ENCODE data around the gene GDPD3.
A peak's percentile ranks its signal among the peaks of the same experiment; 100 is the strongest.

Gene GDPD3

GRCh38 chr16:30069611-30070462, 43.5 kb downstream of the GDPD3 start:
- Histone ChIP-seq H3K4me3 (ENCODE audit: low read length) (peak overlapping the region; percentile 99), H3K36me3 (ENCODE audit: control insufficient read depth, insufficient read depth, low read length, severe bottlenecking) (peaks cover 72% of the 10 kb centered on the region)
- no peak for DNase-seq (ENCODE audit: low read depth)

GRCh38 chr16:30068750-30069610, 44.4 kb downstream of the GDPD3 start:
- Histone ChIP-seq H3K36me3 (ENCODE audit: control insufficient read depth, insufficient read depth, low read length, severe bottlenecking) (peaks cover 72% of the 10 kb centered on the region), H3K4me3 (ENCODE audit: low read length) (peak overlapping the region; percentile 99), H3K4me1 (ENCODE audit: control insufficient read depth, insufficient read depth, low read length) (peaks cover 43% of the 10 kb centered on the region), H3K9me3 (ENCODE audit: control insufficient read depth, low read length) (no peaks in the 10 kb centered on the region), H3K9ac (ENCODE audit: low read length) (peak overlapping the region; percentile 100), H3K27me3 (replicated peaks; ENCODE audit: control insufficient read depth, insufficient read depth, low read length) (no peaks in the 10 kb centered on the region)
- peak; percentile 58 for DNase-seq (ENCODE audit: low read depth)

More at GRCh38 chr16:30069611-30070462, 43.5 kb downstream of the GDPD3 start:
- H3K9me3 ChIP-seq (ENCODE audit: control insufficient read depth, low read length): no peaks in the 10 kb centered on the region
- no peaks in the 10 kb centered on the region for H3K27me3 ChIP-seq (replicated peaks; ENCODE audit: control insufficient read depth, insufficient read depth, low read length)
- peaks cover 44% of the 10 kb centered on the region for H3K4me1 ChIP-seq (ENCODE audit: control insufficient read depth, insufficient read depth, low read length)
- peak overlapping the region; percentile 100 for H3K9ac ChIP-seq (ENCODE audit: low read length)

- peak overlapping the region; percentile 99 for H3K4me3 ChIP-seq (ENCODE audit: low read length)
- peaks cover 72% of the 10 kb centered on the region for H3K36me3 ChIP-seq (ENCODE audit: control insufficient read depth, insufficient read depth, low read length, severe bottlenecking)
These were observed 45.0 kb downstream of the GDPD3 start for GRCh38 chr16:30068333-30068732.

GRCh38 chr16:30067584-30067916, 45.8 kb downstream of the GDPD3 start:
- Histone ChIP-seq H3K9ac (ENCODE audit: low read length) (peak overlapping the region; percentile 100), H3K36me3 (ENCODE audit: control insufficient read depth, insufficient read depth, low read length, severe bottlenecking) (peaks cover 64% of the 10 kb centered on the region), H3K27me3 (replicated peaks; ENCODE audit: control insufficient read depth, insufficient read depth, low read length) (no peaks in the 10 kb centered on the region), H3K9me3 (ENCODE audit: control insufficient read depth, low read length) (no peaks in the 10 kb centered on the region), H3K4me1 (ENCODE audit: control insufficient read depth, insufficient read depth, low read length) (peaks cover 54% of the 10 kb centered on the region), H3K4me3 (ENCODE audit: low read length) (peak overlapping the region; percentile 99)
- no peak for DNase-seq (ENCODE audit: low read depth)

More at GRCh38 chr16:30068333-30068732, 45.0 kb downstream of the GDPD3 start:
- no peak for DNase-seq (ENCODE audit: low read depth)
- Histone ChIP-seq H3K4me1 (ENCODE audit: control insufficient read depth, insufficient read depth, low read length) (peaks cover 50% of the 10 kb centered on the region), H3K9ac (ENCODE audit: low read length) (peak overlapping the region; percentile 100), H3K9me3 (ENCODE audit: control insufficient read depth, low read length) (no peaks in the 10 kb centered on the region), H3K27me3 (replicated peaks; ENCODE audit: control insufficient read depth, insufficient read depth, low read length) (no peaks in the 10 kb centered on the region)

- Histone ChIP-seq H3K36me3 (ENCODE audit: control insufficient read depth, insufficient read depth, low read length, severe bottlenecking) (peaks cover 59% of the 10 kb centered on the region), H3K4me3 (ENCODE audit: low read length) (peak overlapping the region; percentile 99), H3K27me3 (replicated peaks; ENCODE audit: control insufficient read depth, insufficient read depth, low read length) (no peaks in the 10 kb centered on the region), H3K4me1 (ENCODE audit: control insufficient read depth, insufficient read depth, low read length) (peaks cover 54% of the 10 kb centered on the region), H3K9me3 (ENCODE audit: control insufficient read depth, low read length) (no peaks in the 10 kb centered on the region), H3K9ac (ENCODE audit: low read length) (peak overlapping the region; percentile 100)
- no peak for DNase-seq (ENCODE audit: low read depth)
These were observed 46.4 kb downstream of the GDPD3 start for GRCh38 chr16:30066761-30067583.

GRCh38 chr16:30065943-30066760, 47.2 kb downstream of the GDPD3 start:
- Histone ChIP-seq H3K4me1 (ENCODE audit: control insufficient read depth, insufficient read depth, low read length) (peaks cover 55% of the 10 kb centered on the region), H3K9ac (ENCODE audit: low read length) (peak overlapping the region; percentile 100), H3K36me3 (ENCODE audit: control insufficient read depth, insufficient read depth, low read length, severe bottlenecking) (peaks cover 50% of the 10 kb centered on the region), H3K27me3 (replicated peaks; ENCODE audit: control insufficient read depth, insufficient read depth, low read length) (no peaks in the 10 kb centered on the region), H3K4me3 (ENCODE audit: low read length) (peak overlapping the region; percentile 99), H3K9me3 (ENCODE audit: control insufficient read depth, low read length) (no peaks in the 10 kb centered on the region)
- DNase-seq (ENCODE audit: low read depth): peak; percentile 81

GRCh38 chr16:30065102-30065942, 48.0 kb downstream of the GDPD3 start, which contains the start of gene ALDOA:
Gene ALDOA (plus strand): TSS chr16:30065760. CDS start chr16:30066898, 1,138 bp downstream.
- Histone ChIP-seq H3K9ac (ENCODE audit: low read length) (peak within 1 kb of the TSS; percentile 100), H3K4me1 (ENCODE audit: control insufficient read depth, insufficient read depth, low read length) (peaks cover 55% of the 10 kb centered on the region), H3K36me3 (ENCODE audit: control insufficient read depth, insufficient read depth, low read length, severe bottlenecking) (peaks cover 42% of the 10 kb centered on the region)

GRCh38 chr16:30064729-30065101, 48.6 kb downstream of the GDPD3 start:
- Histone ChIP-seq H3K27me3 (replicated peaks; ENCODE audit: control insufficient read depth, insufficient read depth, low read length) (no peaks in the 10 kb centered on the region), H3K9me3 (ENCODE audit: control insufficient read depth, low read length) (no peaks in the 10 kb centered on the region), H3K36me3 (ENCODE audit: control insufficient read depth, insufficient read depth, low read length, severe bottlenecking) (peaks cover 36% of the 10 kb centered on the region), H3K4me3 (ENCODE audit: low read length) (peak overlapping the region; percentile 89), H3K4me1 (ENCODE audit: control insufficient read depth, insufficient read depth, low read length) (peaks cover 54% of the 10 kb centered on the region), H3K9ac (ENCODE audit: low read length) (peak overlapping the region; percentile 100)
- no peak for DNase-seq (ENCODE audit: low read depth)

More at GRCh38 chr16:30065102-30065942, 48.0 kb downstream of the GDPD3 start, which contains the start of gene ALDOA:
- H3K4me3 ChIP-seq (ENCODE audit: low read length): peak within 1 kb of the TSS; percentile 99
- no peaks in the 10 kb centered on the region for H3K27me3 ChIP-seq (replicated peaks; ENCODE audit: control insufficient read depth, insufficient read depth, low read length)
- DNase-seq (ENCODE audit: low read depth): peak; percentile 99
- no peaks in the 10 kb centered on the region for H3K9me3 ChIP-seq (ENCODE audit: control insufficient read depth, low read length)

- H3K4me3 ChIP-seq (ENCODE audit: low read length): peak overlapping the region; percentile 89
- H3K9me3 ChIP-seq (ENCODE audit: control insufficient read depth, low read length): no peaks in the 10 kb centered on the region
- H3K27me3 ChIP-seq (replicated peaks; ENCODE audit: control insufficient read depth, insufficient read depth, low read length): no peaks in the 10 kb centered on the region
- peak; percentile 46 for DNase-seq (ENCODE audit: low read depth)
- H3K9ac ChIP-seq (ENCODE audit: low read length): peak overlapping the region; percentile 100
- H3K4me1 ChIP-seq (ENCODE audit: control insufficient read depth, insufficient read depth, low read length): peaks cover 48% of the 10 kb centered on the region
- peaks cover 30% of the 10 kb centered on the region for H3K36me3 ChIP-seq (ENCODE audit: control insufficient read depth, insufficient read depth, low read length, severe bottlenecking)
These were observed 49.2 kb downstream of the GDPD3 start for GRCh38 chr16:30063893-30064728.

Measured in adipocyte (in vitro differentiated cells).